HepG2 (cell line): ENCODE measurements around the gene RRP8. TPM values are rescaled to one million over a fixed set of nuclear protein-coding genes. Genes with fewer than 3 reads are reported as not detected.

Experiments used
- EHMT2 ChIP-seq: fragments of 200-600 bp; sonication (generic); IDR thresholded peaks from 2 replicates; pipeline ENCODE4 v1.7.0; 2017; ENCODE audit warnings: antibody characterized with exemption, low read depth, low read length, borderline replicate concordance
- ERF ChIP-seq: IDR thresholded peaks from 2 replicates; pipeline ENCODE4 v1.6.1; 2018; ENCODE audit warnings: missing biosample characterization, missing genetic modification reagents
- FOSL2 ChIP-seq: sonication (generic); formaldehyde crosslinking; IDR thresholded peaks from 2 replicates; pipeline ENCODE4 v1.4.0; 2020; ENCODE audit warnings: missing genetic modification reagents
- GLI4 ChIP-seq: sonication (generic); formaldehyde crosslinking; IDR thresholded peaks from 2 replicates; pipeline ENCODE4 v1.5.1; 2020; ENCODE audit warnings: missing genetic modification reagents, mild to moderate bottlenecking, moderate library complexity, borderline replicate concordance
- HNF1B ChIP-seq: sonication (generic); formaldehyde crosslinking; IDR thresholded peaks from 2 replicates; pipeline ENCODE4 v1.5.1; 2020; ENCODE audit warnings: mild to moderate bottlenecking, moderate library complexity, missing genetic modification reagents
- JUND ChIP-seq: sonication (generic); formaldehyde crosslinking; IDR thresholded peaks from 2 replicates; pipeline ENCODE4 v1.8.0; 2022; ENCODE audit warnings: mild to moderate bottlenecking, missing genetic modification reagents
- KAT8 ChIP-seq: IDR thresholded peaks from 2 replicates; pipeline ENCODE4 v1.6.1; 2016; ENCODE audit warnings: missing genetic modification reagents, missing compliant biosample characterization
- KLF15 ChIP-seq: sonication (generic); formaldehyde crosslinking; IDR thresholded peaks from 2 replicates; pipeline ENCODE4 v1.8.1; 2023; ENCODE audit warnings: borderline replicate concordance, mild to moderate bottlenecking, inconsistent platforms, missing genetic modification reagents, mixed read lengths
- MED13 ChIP-seq: sonication (generic); formaldehyde crosslinking; IDR thresholded peaks from 2 replicates; pipeline ENCODE4 v1.5.0; 2020; ENCODE audit warnings: missing genetic modification reagents
- MIXL1 ChIP-seq: IDR thresholded peaks from 2 replicates; pipeline ENCODE4 v1.6.1; 2016
- NPAS2 ChIP-seq: sonication (generic); formaldehyde crosslinking; IDR thresholded peaks from 2 replicates; pipeline ENCODE4 v1.8.0; 2022; ENCODE audit warnings: mild to moderate bottlenecking, missing genetic modification reagents, borderline replicate concordance
- SALL1 ChIP-seq: sonication (generic); formaldehyde crosslinking; IDR thresholded peaks from 2 replicates; pipeline ENCODE4 v1.8.0; 2022; ENCODE audit warnings: mild to moderate bottlenecking, missing genetic modification reagents
- SOX6 ChIP-seq, 2 experiments: fragments of 450-650 bp in 1 of 2; sonication (generic) in 1 of 2; formaldehyde crosslinking in 1 of 2; IDR thresholded peaks; 2 replicates each; pipeline versions ENCODE4 v1.4.0 to v1.6.1; 2017 to 2020; ENCODE audit warnings: antibody characterized with exemption in 1 of 2, mild to moderate bottlenecking in 1 of 2, missing genetic modification reagents in 1 of 2
- TEAD2 ChIP-seq: sonication (generic); formaldehyde crosslinking; IDR thresholded peaks from 2 replicates; pipeline ENCODE4 v1.9.0; 2021; ENCODE audit warnings: missing genetic modification reagents
- THAP8 ChIP-seq: sonication (generic); formaldehyde crosslinking; IDR thresholded peaks from 2 replicates; pipeline ENCODE4 v1.5.1; 2020; ENCODE audit warnings: missing genetic modification reagents, mild to moderate bottlenecking, borderline replicate concordance
- TP53 ChIP-seq: sonication (generic); formaldehyde crosslinking; conservative IDR thresholded peaks from 2 replicates; pipeline ENCODE4 v1.4.0; 2020; ENCODE audit warnings: missing genetic modification reagents
- ZBTB3 ChIP-seq: sonication (generic); formaldehyde crosslinking; IDR thresholded peaks from 2 replicates; pipeline ENCODE4 v1.4.0; 2020; ENCODE audit warnings: low read depth, mild to moderate bottlenecking, moderate library complexity, missing genetic modification reagents, borderline replicate concordance
- ZFP1 ChIP-seq: IDR thresholded peaks from 2 replicates; pipeline ENCODE4 v1.6.1; 2016
- ZNF264 ChIP-seq: sonication (generic); formaldehyde crosslinking; IDR thresholded peaks from 2 replicates; pipeline ENCODE4 v1.4.0; 2020; ENCODE audit warnings: missing genetic modification reagents
- ZNF337 ChIP-seq: sonication (generic); formaldehyde crosslinking; IDR thresholded peaks from 2 replicates; pipeline ENCODE4 v1.5.1; 2020; ENCODE audit warnings: missing genetic modification reagents, low read depth, mild to moderate bottlenecking, borderline replicate concordance
- ZNF383 ChIP-seq: sonication (generic); formaldehyde crosslinking; IDR thresholded peaks from 2 replicates; pipeline ENCODE4 v1.4.0; 2020; ENCODE audit warnings: missing genetic modification reagents, mild to moderate bottlenecking, borderline replicate concordance
- ZNF569 ChIP-seq: sonication (generic); formaldehyde crosslinking; IDR thresholded peaks from 2 replicates; pipeline ENCODE4 v1.5.0; 2020; ENCODE audit warnings: mild to moderate bottlenecking, missing genetic modification reagents, moderate library complexity, borderline replicate concordance
- ZNF598 ChIP-seq: sonication (generic); formaldehyde crosslinking; IDR thresholded peaks from 2 replicates; pipeline ENCODE4 v1.5.1; 2020; ENCODE audit warnings: mild to moderate bottlenecking, missing genetic modification reagents, borderline replicate concordance
- ZNF7 ChIP-seq: IDR thresholded peaks from 2 replicates; pipeline ENCODE4 v1.6.1; 2016; ENCODE audit warnings: missing biosample characterization, missing genetic modification reagents
- ZNF770 ChIP-seq: sonication (generic); formaldehyde crosslinking; IDR thresholded peaks from 2 replicates; pipeline ENCODE4 v1.5.0; 2020; ENCODE audit warnings: mild to moderate bottlenecking, missing genetic modification reagents
- polyA plus RNA-seq, 8 experiments: library from polyadenylated mRNA; depleted of rRNA in 3 of 8; stranded (reverse) in 7 of 8; unstranded in 1 of 8; fragments of >200 nt; fragmentation: Illumina TruSeq in 4 of 8; extraction: Trizol in 4 of 8; gene quantifications; 2 replicates each; pipeline versions ENCODE4 v1.2.1 to v1.2.3, GENCODE V29; 2011 to 2016; ENCODE audit warnings: low read depth in 4 of 8, missing spikeins in 1 of 8, mixed read lengths in 1 of 8; ENCODE audit not compliant: insufficient read depth in 1 of 8
- total RNA-seq, 5 experiments: library from RNA; depleted of rRNA; stranded (reverse); fragments of >200 nt; fragmentation: Illumina TruSeq; extraction: Trizol; gene quantifications; 2 replicates each; pipeline ENCODE4 v1.2.3, GENCODE V29; 2016; ENCODE audit warnings: low read depth in 1 of 5

Gene RRP8
- total and polyA plus RNA-seq, 2 of the 13 experiments (the other 11 are each of a cell fraction or from before 2014, with no cell fraction given), result 7.2 to 21.6 TPM

- no peak for TF ChIP-seq EHMT2
- no peak for TF ChIP-seq ZNF7
- no peak for TF ChIP-seq MED13 (CRISPR knock-in tag)
- no peak for TF ChIP-seq ZNF337 (CRISPR knock-in tag)
- no peak for TF ChIP-seq ZNF770
- TF ChIP-seq SALL1 (CRISPR knock-in tag), result peak; percentile 53
- no peak for TF ChIP-seq ZNF383 (CRISPR knock-in tag)
- TF ChIP-seq TEAD2 (CRISPR knock-in tag), result no peak
- TF ChIP-seq TP53 (CRISPR knock-in tag), result no peak
- no peak for TF ChIP-seq KLF15 (CRISPR knock-in tag)
- no peak for TF ChIP-seq NPAS2 (CRISPR knock-in tag)
- peak; percentile 88 for TF ChIP-seq FOSL2 (CRISPR knock-in tag)
- TF ChIP-seq GLI4 (CRISPR knock-in tag), result no peak
- TF ChIP-seq MIXL1 (CRISPR knock-in tag), result no peak
- peak; percentile 61; the same call in 1 of the 2 replicates for TF ChIP-seq KAT8
- TF ChIP-seq ZNF569, result no peak
- no peak for TF ChIP-seq ZBTB3 (CRISPR knock-in tag)
- no peak for TF ChIP-seq ZFP1 (CRISPR knock-in tag)
- peak; percentile 55; the same call in 1 of the 2 replicates for TF ChIP-seq ERF (CRISPR knock-in tag)
- TF ChIP-seq THAP8 (CRISPR knock-in tag), result no peak
- TF ChIP-seq ZNF264 (CRISPR knock-in tag), result no peak
- no peak for TF ChIP-seq SOX6 (IDR thresholded peaks at IDR 0.05)
- TF ChIP-seq SOX6 (CRISPR knock-in tag; IDR thresholded peaks at IDR 0.05), result peak; percentile 23; the same call in 1 of the 2 replicates
- no peak; the same call in 1 of the 2 replicates for TF ChIP-seq ZNF598 (CRISPR knock-in tag)
- peak; percentile 95 for TF ChIP-seq JUND
- TF ChIP-seq HNF1B, result peak; percentile 97
Measured at GRCh38 chr11:6606471-6607189, 3.2 kb upstream of the RRP8 start (continued).
